ENCODE results near the gene LHPP.

- no peak for TF ChIP-seq CTCF (IDR thresholded peaks at IDR 0.05; ENCODE audit: low read length)
- no peak for TF ChIP-seq EZH2 (IDR thresholded peaks at IDR 0.05; ENCODE audit: borderline replicate concordance, low read length)
Measured at GRCh38 chr10:124604214-124605000, 142.8 kb downstream of the LHPP start.
